ENCODE results near the gene SDSL. TPM values are rescaled to one million over a fixed set of nuclear protein-coding genes. Genes with fewer than 3 reads are reported as not detected.

SDSL gene
- total RNA-seq, 4 donors from 2014 or later, result 7.5 to 21.5 (median 11.4) TPM

DNA sequence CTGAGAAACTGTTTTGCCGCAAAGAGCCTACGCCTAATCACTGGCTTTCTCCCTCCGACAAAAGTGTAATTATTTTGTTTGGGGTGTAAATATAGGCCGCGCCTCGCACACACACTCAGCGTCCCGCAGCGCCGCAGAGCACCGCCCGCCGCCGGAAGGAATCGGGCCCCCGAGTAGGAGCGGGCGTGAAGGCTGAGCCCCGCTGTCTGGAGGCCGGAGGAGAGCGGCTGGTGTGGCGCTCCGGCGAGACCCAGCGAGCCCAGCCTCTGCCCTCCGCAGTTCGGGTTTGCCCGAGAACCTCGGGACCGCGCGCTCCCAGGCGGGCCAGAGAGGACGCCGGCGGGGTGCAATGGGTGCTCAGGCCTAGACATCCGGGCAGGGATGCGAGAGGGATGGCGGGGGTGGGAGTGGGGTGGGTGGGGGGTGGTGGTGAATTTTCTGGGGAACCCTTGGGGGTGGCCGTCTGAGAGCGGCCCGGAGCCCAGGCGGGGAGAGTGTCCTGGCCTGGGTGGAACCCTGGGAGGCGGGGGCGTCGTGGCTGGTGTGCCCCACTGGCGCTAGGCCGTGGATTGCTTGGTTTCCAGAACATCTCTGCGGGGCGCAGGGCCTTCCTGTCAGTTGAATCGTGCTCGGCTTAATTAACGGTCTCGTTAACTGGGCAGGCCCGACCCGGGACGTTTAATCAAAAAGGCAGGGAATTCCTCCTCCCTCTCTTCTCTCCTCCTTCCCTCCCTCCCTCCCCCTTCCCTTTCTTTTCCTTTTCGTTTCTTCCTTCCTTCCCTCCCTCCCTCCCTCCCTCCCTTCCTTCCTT is 54.2 kb downstream of the SDSL start:
- DNase-seq, result no peak
- Histone ChIP-seq H3K4me1 (no peaks in the 10 kb centered on the region), H3K36me3 (no peaks in the 10 kb centered on the region), H3K27ac (no peak overlapping the region), H3K27me3 (peaks cover 0 to 48% of the 10 kb centered on the region in 2 donors), H3K9me3 (peaks cover 0 to 7% (median 0%) of the 10 kb centered on the region in 4 donors), H3K4me3 (no peak overlapping the region)
- TF ChIP-seq, protein P1, sequence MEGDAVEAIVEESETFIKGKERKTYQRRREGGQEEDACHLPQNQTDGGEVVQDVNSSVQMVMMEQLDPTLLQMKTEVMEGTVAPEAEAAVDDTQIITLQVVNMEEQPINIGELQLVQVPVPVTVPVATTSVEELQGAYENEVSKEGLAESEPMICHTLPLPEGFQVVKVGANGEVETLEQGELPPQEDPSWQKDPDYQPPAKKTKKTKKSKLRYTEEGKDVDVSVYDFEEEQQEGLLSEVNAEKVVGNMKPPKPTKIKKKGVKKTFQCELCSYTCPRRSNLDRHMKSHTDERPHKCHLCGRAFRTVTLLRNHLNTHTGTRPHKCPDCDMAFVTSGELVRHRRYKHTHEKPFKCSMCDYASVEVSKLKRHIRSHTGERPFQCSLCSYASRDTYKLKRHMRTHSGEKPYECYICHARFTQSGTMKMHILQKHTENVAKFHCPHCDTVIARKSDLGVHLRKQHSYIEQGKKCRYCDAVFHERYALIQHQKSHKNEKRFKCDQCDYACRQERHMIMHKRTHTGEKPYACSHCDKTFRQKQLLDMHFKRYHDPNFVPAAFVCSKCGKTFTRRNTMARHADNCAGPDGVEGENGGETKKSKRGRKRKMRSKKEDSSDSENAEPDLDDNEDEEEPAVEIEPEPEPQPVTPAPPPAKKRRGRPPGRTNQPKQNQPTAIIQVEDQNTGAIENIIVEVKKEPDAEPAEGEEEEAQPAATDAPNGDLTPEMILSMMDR (IDR thresholded peaks at IDR 0.05), result no peak
- no peak for TF ChIP-seq POLR2A (IDR thresholded peaks at IDR 0.05)

DNA sequence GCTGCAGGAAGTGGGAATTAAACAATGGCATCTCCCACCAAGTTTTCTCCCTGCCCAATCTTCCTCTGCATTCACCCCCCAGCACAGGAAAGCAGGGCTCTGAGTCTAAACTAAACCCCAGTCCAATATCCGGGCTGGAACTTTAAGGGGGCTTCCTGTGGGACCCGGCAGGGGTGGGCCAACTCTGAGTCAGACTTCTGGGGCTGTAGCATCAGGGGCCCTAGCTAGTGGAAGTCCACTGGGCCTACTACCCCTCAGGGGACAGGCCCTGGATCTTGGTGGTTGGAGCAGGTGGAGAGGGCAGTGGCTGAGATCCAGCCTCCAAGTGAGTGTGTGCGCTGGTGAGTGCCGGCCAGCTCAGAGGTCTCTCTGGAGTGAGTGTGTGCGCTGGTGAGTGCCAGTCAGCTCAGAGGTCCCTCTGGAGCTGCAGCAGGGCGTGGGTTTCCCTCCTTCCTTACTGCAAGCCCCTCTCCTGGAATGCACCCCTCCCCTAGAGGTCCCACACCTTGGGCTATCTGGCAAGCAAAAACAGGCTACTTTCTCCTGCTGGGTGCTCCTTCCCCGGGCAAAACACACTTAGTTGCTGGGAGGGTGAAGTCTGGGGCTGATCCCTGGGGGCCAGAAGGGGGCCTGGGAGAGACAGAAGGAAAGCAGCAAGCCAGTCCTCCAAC is 55.1 kb downstream of the SDSL start:
- Histone ChIP-seq H3K27me3 (peaks cover 0 to 43% of the 10 kb centered on the region in 2 donors), H3K4me1 (no peaks in the 10 kb centered on the region), H3K27ac (no peak overlapping the region), H3K36me3 (no peaks in the 10 kb centered on the region), H3K9me3 (peaks cover 0 to 7% (median 0%) of the 10 kb centered on the region in 4 donors), H3K4me3 (no peak overlapping the region)
- TF ChIP-seq POLR2A (IDR thresholded peaks at IDR 0.05), result no peak
- TF ChIP-seq, protein P1 (IDR thresholded peaks at IDR 0.05), result no peak
- no peak for DNase-seq

GRCh38 chr12:113477842-113478215 is 55.6 kb downstream of the SDSL start:
- no peaks in the 10 kb centered on the region for H3K4me1 ChIP-seq
- peaks cover 0 to 43% of the 10 kb centered on the region in 2 donors for H3K27me3 ChIP-seq
- H3K4me3 ChIP-seq, result no peak overlapping the region
- no peaks in the 10 kb centered on the region for H3K36me3 ChIP-seq
- no peak overlapping the region for H3K27ac ChIP-seq
- DNase-seq, result no peak
- peaks cover 0 to 7% (median 0%) of the 10 kb centered on the region in 4 donors for H3K9me3 ChIP-seq
- TF ChIP-seq, protein P1 (IDR thresholded peaks at IDR 0.05), result no peak
- no peak for TF ChIP-seq POLR2A (IDR thresholded peaks at IDR 0.05)

DNA sequence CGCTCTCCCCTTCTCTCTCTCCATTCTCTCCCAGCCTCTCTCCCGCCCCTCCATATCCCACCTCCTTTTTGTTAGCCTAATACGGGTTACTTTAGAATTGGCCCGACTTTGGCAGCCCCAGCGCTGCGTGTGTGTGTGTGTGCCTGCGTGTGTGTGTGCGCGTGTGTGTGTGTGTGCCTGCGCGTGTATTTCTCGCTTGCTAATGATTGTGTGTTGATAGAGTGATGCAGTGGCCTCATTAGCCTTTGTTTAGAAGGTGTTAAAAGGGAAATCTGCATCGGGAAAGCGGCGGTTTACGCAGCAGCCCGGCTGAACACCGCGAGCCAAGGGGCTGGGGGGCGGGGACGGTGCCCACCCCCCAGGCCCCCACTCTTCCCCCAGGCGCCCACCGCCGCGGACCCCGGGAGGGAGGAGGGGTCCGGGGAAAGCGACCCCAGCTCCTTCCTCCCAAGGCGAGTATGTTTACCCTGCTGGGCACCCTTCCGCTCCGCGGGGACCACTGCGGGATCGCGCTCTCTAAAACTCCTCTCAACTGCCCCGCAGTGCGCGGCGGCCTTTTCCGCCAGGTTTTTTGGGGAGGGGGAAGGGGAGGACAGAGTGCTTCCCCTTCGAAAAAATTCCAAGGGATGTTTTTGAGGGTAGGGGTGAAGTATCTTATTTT is 56.3 kb downstream of the SDSL start:
- Histone ChIP-seq H3K9me3 (peaks cover 0 to 7% (median 0%) of the 10 kb centered on the region in 4 donors), H3K27me3 (peaks cover 0 to 43% of the 10 kb centered on the region in 2 donors), H3K4me1 (no peaks in the 10 kb centered on the region), H3K4me3 (no peak overlapping the region), H3K27ac (no peak overlapping the region), H3K36me3 (no peaks in the 10 kb centered on the region)
- no peak for TF ChIP-seq POLR2A (IDR thresholded peaks at IDR 0.05)
- TF ChIP-seq, protein P1 (IDR thresholded peaks at IDR 0.05), result no peak
- no peak for DNase-seq

- no peak overlapping the region for H3K27ac ChIP-seq
- H3K36me3 ChIP-seq, result no peaks in the 10 kb centered on the region
- TF ChIP-seq, protein P1 (IDR thresholded peaks at IDR 0.05), result no peak
- TF ChIP-seq POLR2A (IDR thresholded peaks at IDR 0.05), result no peak
- peaks cover 0 to 7% (median 0%) of the 10 kb centered on the region in 4 donors for H3K9me3 ChIP-seq
- H3K4me3 ChIP-seq, result no peak overlapping the region
- peaks cover 0 to 43% of the 10 kb centered on the region in 2 donors for H3K27me3 ChIP-seq
- DNase-seq, result no peak
- no peaks in the 10 kb centered on the region for H3K4me1 ChIP-seq
These were observed 57.0 kb downstream of the SDSL start for GRCh38 chr12:113479216-113479589.

All from Peyer's patch (tissue), 4 donors.